NCI-H345 treated with DMSO at 0.1 percent for 48 hours (cell line): Measurements from ENCODE around the gene KCTD21.
"Not testable (repeated sequence)": the region's sequence is repeated elsewhere in the genome, so short reads cannot be mapped to it uniquely, and the experiment has no call there.

ENCODE experiments used
- DNase-seq: peaks from one replicate; lab custom pipeline; 2025; ENCODE audit not compliant: unreplicated experiment; lab: John Stamatoyannopoulos, UW

KCTD21 gene

DNA sequence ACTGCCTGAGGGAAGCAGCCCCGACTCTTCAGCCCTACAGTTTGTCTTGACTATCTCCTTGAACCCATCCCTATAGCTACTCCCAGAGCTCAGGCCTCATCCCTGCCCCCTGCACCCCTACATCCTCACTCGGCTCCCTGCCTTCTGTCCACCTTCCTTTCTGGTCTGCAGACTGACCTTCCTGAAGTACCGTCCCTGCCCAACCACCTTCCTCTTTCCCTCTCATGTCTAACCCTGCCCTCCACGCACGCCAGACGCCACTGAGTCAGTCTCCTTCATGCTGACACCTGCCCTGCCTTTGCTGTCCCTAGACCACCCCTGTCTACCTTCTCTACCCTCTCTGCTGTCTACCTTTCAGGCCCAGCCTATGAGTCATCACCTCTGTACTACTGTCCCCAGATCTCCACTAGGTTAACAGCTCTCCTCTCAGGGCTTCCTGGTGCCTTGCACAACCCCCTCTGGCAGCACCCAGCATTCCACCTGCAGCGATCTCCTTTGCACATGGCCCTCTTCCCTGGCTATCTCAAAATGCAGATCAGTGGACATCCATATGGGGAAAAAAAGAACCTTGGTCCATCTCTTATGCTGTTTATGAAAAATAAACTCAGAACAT is 8.9 kb downstream of the KCTD21 start:
- no peak for DNase-seq

DNA sequence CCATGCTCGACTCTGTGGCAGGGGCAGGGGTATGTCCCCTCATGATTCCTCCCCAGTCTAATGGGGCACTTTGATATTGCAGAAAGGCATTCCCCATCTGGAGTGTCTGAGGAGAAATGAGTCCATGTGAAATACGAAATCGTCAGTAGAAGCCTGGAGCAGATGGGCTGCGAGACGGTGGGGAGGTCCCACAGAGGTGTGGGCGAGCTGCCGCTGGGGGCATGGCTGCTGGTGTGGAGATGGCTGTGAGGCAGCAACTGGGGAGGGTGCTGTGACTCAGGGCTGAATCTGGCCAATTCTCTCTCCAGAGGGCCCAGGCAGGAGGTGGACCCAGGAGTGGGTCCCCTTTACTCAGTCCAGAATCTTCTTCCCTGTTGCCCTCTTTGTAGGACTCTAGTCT is 11.2 kb downstream of the KCTD21 start:
- DNase-seq: no peak

DNA sequence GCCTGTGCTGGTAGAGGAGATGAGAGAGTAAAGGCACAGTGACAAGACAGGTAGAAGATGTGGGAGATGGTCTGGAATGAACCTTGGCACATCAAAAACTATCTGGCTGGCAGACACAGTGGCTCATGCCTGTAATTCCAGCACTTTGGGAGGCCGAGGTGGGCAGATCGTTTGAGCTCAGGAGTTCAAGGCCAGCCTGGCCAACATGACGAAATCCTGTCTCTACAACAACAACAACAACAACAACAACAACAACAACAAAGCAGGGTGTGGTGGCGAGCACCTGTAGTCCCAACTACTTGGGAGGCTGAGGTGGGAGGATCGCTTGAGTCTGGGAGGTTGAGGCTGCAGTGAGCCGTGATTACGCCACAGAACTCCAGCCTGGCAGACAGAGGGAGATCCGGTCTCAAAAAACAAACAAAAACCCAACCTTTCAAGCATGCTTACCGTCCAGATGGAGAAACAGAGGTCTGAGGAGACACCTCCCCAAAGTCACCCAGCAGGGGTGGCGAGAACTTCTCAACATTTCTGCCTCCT is 11.8 kb downstream of the KCTD21 start:
- no peak for DNase-seq

DNA sequence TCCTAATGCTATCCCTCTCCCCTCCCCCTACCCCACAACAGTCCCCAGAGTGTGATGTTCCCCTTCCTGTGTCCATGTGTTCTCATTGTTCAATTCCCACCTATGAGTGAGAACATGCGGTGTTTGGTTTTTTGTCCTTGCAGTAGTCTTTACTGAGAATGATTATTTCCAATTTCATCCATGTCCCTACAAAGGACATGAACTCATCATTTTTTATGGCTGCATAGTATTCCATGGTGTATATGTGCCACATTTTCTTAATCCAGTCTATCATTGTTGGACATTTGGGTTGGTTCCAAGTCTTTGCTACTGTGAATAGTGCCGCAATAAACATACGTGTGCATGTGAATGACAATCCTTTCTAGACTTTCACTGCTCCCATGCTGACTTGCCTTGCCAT is 12.6 kb downstream of the KCTD21 start:
- not testable (repeated sequence) for DNase-seq

DNA sequence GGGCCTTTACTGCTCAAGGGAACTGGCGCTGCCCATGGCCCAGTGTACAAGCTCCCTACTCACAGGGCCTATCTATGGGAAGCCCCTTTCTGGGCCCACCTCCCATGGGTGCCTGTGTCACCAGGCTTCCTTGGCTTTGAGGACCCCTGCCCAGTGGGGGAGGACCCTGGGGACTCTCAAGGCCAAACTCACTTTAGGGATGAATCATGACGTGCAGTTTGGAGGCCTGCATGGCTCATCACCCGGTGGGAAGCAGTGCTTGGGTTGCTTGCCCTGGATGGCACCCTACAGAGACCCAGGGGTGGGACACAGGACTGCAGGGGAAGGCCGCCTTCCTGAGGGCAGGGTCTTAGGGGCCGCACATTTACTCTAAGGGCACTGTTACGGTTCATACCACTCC is 16.5 kb downstream of the KCTD21 start:
- DNase-seq: no peak

DNA sequence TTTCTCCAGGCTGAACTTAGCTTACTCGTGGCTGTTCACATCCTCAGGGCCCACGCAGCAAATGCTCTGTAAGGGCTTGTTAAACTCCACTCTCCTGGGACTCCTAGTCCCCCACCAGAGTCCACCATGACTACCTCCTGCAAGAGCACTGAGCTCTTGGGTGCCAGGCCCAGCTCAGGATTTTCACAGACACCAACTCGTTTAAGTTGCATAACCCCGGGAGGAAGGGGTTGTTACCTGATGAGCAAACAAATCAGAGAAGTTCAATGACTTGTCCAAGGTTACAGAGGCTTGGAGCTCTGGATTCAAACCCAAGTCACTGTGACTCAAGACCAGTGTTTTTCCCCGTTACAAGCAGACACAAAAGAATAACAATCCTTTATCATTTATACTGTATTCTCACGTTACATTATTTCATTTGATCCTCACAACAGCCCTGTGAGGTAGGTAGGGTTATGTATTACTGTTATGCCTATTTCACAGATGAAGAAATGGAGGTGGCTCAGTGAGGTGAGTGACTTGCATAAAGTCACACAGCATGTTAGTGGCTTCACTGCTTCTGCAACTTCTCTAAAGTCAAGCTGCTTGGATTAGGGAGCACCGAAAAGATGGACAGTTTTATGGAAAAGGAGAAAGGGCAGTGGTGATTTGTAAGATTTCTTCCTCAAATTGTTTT is 17.4 kb downstream of the KCTD21 start:
- DNase-seq: no peak

DNA sequence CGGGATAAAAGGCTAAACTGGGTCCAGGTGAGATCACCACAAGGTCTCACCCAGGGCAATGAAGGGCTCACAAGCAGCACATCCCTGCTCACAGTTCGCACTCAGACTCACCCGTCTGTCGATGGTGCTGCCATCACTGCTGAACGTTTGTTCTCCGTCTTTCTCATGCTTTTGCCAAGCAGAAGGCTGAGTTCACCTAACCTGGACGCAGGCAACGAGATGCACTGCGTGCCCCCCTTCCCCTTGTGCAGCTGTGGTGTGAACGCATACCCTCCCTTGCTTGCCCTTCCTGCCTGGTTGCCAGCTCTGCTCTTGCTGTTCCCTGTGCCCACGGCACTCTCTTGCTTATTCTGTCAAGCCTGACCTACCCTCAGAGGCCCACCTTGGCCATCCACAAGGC is 18.0 kb downstream of the KCTD21 start:
- no peak for DNase-seq

DNA sequence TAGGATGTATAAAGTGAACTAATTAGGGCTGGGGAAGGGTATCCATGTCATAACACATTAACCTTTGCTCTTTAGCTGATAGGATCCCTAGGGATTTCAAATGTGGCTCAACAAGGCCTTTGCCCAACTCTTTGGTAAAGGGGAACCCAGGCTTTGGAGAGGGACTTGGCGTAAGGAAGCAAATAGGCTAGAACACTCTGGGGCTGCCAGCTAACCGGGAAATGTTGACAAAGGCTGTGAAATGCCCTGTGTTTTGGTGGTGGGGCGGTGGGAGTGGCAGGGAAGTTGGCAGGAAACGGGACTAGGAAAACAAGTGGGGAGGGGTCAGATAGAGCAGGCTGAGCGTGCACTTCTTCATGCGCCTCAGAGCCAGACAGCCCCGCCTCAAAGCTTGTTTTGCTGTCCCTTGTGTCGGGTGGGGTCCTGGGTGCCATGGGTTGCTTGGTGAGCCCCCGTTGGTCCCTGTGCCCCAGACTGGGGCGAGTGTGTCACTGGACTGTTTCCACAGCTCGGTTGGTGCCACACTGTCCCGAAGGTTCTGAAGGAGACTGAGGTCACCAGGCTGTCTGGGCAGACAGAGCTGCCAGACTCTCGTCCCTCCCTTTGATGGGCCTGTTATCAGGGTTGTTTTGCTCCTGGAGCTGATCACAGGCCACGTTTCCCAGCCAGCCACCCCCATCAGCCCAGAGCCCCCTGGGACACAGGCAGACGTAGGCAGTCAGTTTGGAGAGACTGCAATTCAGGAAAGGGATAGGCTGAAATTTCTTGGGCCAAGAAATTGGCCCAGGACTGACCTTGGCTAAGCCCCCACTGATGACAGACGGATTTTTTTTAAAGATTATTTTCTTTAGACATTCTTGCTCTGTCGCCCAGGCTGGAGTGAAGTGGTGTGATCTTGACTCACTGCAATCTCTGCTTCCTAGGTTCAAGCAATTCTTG is 19.6 kb downstream of the KCTD21 start:
- no peak for DNase-seq

DNA sequence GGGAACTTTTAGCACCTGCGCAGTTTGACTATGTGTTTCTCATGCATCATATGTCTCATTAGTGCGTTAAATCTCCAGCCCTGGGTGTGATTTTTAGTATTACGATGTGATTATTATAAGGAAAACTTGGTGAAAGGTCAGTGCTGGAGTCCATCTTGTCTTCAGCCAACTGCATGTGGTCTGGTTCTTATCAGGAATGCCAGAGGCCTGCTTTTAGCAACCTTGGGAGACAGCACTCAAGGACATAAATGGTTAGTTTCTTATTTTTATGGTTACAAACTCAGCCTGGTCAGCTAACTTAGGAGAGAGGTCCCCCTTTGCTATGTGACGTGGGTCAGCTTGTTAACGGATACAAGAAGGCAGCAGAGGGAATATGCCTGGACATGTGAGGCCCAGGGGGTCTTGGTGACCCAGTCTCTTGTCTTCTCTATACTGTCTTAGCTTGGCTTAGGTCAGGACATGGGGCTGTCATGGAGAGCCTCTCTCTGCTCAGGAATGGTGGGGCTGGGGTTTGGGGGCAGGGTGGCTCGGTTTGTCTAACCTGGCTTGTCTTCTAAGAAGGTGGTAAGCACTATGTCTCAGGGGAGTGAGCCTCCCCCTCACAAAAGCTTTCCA is 21.5 kb downstream of the KCTD21 start:
- no peak for DNase-seq

DNA sequence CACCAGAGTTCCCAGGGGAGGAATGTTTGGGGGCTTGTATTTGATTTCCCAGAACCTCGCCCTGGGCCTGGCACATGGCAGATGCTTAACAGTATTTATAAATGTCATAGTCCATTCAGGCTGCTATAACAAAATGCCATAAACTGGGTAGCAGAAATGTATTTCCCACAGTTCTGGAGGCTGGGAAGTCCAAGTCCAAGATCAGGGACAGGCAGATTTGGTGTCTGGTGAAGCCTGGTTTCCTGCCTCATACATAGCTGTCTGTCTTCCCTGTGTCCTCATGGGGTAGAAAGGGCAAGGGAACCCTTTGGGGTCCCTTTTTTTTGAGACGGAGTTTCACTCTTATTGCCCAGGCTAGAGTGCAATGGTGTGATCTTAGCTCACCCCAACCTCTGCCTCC is 24.0 kb downstream of the KCTD21 start:
- DNase-seq: no peak

DNA sequence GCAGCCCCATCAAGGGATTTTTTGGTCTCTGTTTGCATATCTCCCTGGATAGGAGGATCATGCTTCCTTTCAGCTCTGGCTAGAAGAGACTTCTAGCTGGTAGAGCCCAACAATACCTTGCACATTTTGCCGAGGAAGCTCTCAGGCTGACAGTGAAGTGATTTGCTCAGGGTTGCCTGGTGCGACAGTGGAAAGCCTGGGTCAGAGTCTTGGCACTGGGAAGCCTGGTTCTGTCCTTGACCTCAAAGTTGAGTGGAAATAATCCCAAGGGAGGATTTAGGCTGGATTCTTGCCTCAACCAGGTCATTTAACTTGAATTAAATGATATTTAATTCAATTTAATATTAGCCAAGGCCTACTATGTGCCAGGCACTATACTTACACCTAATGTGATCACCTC is 24.6 kb downstream of the KCTD21 start:
- no peak for DNase-seq

DNA sequence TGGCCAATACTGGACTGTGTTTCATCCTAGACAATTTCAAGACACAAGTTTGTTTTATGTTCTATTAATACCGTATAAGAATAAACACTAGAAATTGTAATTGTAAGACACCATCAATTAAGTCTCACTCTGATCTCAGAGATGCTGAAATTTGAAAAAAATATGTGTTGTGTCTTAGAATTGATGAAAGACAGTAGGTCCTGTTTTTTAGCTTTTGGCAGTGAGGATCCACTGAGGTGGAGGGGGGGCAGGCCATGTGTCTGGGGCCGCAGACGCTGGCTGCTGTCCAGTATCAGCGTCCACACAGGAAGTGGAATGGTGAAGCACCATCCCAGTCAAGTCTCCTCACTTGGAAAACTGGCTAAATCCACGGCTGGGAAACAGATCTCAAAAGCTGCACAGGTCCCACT is 26.5 kb downstream of the KCTD21 start:
- no peak for DNase-seq

DNA sequence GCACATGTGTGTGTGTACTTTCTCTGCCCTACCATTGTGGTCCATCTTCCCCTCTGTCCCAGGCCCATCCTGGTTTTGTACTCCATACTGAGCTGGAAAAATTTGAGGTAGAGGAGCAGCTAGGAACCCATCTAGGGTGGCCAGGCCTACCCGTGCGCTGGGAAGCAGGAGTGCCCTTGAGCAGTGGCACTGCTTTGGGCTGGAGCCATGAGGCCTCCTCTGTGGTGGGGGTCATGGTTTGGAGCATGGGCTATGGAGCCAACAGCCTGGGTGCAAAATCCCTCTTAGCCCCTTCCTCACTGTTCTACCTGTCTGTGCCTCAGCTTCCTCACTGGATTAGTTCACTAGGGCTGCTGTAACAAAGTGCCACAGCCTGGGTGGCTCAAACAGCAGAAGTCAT is 27.1 kb downstream of the KCTD21 start:
- DNase-seq: no peak

DNA sequence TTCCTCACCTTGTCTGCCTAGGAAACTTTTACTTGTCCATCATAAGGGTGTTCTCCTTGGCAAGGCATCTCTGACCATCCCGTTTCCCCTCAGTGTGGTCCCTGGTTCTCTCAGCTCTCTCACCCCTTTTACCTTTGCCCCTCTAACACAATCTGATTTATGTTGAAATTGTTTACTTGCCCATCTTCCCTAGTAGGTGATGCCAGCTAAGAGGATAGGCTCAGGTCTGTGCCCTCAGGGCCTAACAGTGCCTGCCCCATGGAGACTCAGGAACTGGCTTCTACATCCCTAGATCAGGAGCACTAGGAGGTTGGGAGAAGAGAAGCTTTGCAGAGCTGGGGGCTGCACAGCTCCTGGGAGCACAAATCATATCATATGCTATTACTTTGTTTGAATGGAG is 27.9 kb downstream of the KCTD21 start:
- DNase-seq: no peak

DNA sequence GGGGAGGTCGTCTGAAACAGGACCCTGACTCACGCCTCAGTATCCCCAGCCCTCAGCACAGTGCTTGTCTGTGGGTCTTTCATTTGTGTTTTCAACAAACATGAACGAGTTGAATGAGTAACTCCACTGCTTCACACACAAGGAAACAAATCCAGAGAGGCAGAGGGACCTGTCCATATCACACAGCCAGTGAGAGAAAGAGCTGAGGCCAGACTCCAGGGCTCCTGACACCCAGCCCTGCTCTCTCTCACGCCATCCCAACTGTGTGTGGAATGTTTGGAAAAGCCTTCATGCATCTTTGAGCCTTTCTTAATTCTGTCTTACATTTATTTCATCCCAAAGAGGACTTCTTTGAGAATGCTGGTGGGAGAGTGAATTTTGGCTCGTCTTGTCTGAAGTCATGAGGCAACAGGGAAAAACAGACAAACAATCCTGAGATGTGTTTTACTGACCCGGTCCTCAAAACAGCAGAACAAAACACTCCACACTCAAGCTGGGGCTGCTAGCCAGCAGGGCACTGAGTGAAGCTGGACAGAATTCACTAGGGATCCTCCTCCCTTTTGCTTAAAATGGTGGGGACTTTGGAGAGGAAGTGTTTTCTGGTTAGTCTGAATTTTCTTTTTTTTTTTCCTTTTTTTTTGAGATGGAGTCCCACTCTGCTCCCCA is 29.3 kb downstream of the KCTD21 start:
- no peak for DNase-seq

DNA sequence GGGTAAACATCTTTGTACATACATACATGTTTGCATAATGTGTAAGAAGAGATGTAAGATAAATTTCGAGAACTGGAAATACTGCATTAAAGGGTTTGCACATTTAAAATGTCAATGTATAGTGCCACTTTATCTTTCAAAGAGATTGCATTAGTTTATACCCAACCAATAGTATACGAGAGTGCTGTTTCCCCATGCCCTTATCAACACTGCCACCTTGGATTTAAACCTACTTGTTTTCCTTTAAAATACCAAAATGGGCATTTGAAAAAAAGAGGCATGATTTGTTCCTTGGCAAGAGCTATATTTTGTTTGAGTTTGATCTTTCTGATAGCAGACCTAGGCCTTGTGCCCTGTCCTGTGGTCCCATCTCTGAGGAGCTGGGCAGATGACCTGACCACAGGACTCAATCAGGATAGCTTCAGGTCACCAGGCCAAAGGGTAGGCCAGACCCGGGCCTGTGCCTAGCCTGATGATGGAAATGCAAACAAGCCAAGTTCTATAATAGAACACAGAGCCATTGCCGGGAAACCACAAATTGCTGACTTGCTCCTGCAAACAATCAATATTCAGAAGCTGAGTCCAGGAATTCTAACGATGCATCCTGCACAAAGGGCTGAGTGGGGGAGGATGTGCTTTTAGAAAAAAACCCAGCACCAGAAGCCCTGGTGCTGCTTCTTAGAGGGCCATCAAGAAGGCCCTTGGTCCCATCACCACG is 32.1 kb downstream of the KCTD21 start:
- no peak for DNase-seq

DNA sequence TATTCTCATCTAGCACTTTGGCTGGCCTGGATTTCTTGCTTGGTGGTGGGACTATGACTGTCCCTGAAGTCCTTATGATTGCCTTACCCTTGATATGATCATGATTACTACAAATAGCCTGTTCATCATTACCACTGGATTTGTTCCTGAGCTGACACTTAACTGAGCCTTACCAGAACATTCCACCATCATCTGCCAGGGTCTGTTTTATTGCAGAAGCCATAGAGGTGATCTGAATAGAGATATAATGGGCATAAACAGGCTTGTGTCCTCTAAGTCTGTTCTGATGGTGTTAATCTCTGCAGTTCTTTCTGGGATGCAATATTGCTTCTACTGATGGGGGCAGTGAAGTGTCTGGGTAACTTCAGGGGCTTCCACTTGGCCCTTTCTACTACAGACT is 36.6 kb downstream of the KCTD21 start:
- DNase-seq: no peak

DNA sequence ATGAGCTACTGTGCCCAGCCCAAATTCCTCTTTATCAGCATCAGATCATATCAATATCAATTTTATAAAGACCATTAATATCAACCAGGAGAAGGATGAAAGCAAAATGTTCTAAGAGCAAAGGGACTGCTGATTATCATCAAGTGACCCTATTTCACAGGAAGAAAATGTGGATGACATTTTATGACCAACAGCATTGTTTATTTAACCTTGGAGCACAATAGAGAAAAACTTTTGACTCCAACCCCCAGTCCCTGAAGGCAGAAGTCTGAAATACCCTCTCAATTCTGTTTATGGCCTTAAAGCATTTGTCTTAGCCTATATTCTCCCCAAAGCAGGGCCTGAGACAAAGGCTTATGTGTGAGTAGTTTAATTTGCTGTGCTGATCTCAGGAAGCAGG is 37.7 kb downstream of the KCTD21 start:
- DNase-seq: no peak

DNA sequence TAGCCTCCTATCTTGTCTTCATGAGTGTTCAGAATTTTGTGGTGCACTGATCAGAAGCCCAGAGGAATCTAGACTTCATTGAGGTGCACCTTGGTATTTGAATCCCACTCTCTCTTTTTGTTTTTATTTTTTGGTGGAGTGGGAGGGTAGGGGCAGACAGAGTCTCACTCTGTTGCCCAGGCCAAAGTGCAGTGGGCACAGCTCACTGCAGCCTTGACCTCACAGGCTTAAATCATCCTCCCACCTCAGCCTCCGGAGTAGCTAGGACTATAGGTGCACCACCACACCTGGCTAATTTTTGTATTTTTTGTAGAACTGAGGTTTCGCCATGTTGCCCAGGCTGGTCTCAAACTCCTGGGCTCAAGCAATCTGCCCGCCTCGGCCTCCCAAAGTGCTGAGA is 38.1 kb downstream of the KCTD21 start:
- DNase-seq: no peak

DNA sequence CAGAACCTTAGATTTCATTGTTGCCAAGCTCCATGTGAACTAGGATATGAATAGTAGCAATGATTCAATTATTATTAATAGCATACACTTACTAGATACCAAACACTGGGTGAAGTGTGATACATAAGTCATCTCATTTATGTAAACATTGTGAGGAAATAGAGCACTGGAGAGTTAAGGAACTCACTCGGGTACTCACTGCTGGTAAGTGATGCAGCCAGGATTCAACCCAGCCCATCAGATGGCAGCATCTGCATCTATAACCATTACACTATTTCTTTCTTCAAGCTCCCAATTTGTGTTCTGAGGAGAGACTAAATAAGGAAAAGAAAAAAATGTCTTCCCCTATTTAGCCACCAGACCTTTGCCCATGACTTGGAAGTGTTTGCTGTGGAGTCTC is 38.8 kb downstream of the KCTD21 start:
- DNase-seq: no peak
